ENCODE data around the gene TNFRSF8.

The TNFRSF8 gene

DNA sequence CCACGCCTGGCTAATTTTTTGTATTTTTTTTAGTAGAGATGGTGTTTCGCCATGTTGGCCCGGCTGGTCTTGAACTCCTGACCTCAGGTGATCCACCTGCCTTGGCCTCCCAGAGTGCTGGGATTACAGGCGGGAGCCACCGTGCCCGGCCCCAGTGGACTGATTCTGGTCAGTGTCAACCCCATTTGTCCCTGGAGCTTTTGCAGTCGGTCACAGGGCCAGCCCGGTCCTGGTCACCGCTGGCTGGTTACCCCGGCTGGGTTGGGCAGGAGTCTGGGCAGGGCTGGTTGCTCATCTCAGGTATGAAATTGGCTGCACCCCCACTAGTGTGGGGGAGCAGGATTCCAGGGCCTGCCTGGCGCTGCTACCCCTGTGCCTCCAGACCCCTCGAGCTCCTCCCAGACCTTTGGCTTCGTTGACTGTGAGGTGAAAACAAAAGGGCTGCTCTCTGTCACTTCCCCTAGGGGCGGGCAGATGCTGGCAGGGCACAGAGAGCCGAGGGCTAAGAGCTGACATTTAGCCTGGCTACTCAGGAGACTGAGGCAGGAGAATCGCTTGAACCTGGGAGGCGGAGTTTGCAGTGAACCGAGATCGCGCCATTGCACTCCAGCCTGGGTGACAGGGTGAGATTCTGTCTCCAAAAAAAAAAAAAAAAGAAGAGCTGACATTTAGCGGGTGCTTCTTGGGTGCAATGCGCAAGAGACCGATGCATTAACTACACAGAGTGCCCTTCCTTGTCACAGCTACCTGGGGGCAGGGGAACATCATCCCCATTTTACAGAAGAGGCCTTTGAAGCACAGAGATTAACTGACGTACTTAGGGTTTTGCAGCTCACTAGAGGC lies 114.3 kb downstream of the TNFRSF8 start:
- no peak for DNase-seq

- DNase-seq: peak; percentile 85
These were observed 114.9 kb downstream of the TNFRSF8 start for GRCh38 chr1:12177999-12178441.

DNA sequence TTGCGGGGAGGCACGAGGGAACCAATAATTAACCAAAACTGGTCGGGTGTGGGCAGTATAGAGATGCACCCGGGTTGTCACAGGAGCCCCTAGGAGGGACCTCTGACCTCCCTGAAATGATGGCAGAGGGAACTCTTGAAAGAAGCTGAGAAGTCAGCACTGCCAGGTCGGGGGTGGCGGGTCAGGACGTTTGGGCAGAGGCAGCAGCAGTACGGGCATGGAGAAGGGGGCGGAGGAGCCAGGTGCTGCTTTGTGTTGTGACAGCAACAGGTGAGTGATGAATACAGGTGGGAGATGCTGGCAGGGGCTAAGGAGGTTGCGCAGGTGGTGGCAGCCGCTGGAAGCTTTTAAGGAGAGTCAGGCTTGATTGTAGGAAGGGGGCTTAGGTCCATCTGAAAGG lies 115.4 kb downstream of the TNFRSF8 start:
- DNase-seq: no peak

DNA sequence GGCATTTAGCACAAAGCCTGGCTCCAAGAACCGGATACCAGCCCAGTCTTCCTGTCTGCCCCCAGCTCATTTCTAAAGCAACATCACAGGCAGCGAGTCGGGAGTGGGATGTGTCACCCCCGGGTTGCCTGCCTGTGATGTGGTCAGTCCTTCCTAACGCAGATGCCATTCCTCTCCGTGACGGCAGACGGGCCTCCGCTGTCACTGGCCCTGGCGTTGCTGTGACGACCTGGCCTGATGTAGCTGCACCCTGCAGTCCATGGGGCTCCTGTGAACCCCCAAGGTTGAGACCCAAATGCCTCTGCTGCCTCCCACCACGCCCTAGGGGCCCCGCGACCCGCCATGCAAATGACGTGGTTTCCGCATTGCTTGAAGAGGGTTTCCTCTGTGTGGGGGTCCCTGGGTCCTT lies 116.0 kb downstream of the TNFRSF8 start:
- DNase-seq: peak; percentile 69

DNA sequence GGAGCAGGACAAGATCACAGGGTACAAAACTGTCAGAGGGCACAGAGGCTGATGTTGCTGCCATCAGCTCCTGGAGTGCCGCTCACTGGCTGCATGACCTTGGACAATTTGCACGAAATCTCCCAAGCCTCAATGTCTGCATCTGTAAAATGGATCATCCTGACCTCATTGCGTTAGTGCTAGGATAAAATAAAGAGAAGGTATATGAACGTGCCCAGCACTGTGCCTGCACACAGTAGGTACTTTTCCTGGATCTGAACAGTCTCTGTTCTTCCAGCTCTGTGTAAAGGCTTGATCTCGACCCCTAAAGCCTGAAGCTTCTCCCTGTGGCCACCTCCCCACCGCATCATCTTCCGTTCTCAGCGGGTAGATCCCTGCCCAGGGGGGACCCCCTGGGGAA lies 116.6 kb downstream of the TNFRSF8 start:
- DNase-seq: no peak

DNA sequence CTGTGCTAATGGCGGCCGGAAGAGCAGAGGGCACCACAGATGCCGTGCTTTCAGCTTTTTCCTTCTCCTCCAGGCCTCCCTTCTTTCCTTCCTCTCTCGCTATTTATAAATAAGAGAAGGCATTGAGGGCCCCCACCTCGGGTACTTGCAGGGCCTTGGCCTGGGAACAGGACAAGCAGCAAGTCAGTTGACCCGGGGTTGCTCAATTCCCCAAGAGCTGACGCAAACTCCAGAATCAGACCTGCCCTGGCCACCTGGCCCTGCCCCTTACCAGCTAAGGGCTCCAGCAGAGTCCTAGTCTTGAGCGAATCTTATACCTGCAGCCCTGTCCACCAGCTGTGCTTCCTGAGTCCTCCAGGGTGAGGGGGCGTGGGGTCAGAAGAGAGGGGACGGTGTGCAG lies 117.2 kb downstream of the TNFRSF8 start:
- DNase-seq: no peak

- DNase-seq: no peak
These were observed 117.8 kb downstream of the TNFRSF8 start for GRCh38 chr1:12180903-12181302.

- no peak for DNase-seq
These were observed 118.5 kb downstream of the TNFRSF8 start for GRCh38 chr1:12181568-12181967.

- no peak for DNase-seq
These were observed 119.4 kb downstream of the TNFRSF8 start for GRCh38 chr1:12182410-12182984.

GRCh38 chr1:12183095-12183794 lies 120.1 kb downstream of the TNFRSF8 start:
- no peak for DNase-seq

GRCh38 chr1:12184008-12184681 lies 121.0 kb downstream of the TNFRSF8 start:
- DNase-seq: peak; percentile 79

GRCh38 chr1:12185036-12185917 lies 122.2 kb downstream of the TNFRSF8 start:
- DNase-seq: no peak

- no peak for DNase-seq
These were observed 123.0 kb downstream of the TNFRSF8 start for GRCh38 chr1:12185918-12186678.

- no peak for DNase-seq
These were observed 123.5 kb downstream of the TNFRSF8 start for GRCh38 chr1:12186679-12186985.

DNA sequence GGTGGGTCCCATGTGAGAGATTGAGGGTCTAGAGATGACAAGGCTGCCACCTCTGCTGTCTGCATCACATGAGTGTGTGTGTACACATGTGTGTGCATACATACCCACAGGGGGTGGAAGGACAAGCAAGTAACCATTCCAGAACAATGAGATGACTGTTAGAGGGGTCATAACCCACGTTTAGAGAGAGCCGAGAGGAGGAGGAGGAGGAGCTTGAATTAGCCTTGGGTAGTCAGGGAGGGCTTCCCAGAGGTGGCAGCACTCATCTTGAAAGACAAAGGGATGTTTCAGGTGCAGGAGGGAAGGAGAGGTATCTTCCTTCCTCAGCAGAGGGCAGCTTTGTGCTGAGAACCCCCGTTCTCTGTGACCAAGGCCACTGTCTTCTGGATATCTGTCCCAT lies 125.0 kb downstream of the TNFRSF8 start:
- DNase-seq: no peak

GRCh38 chr1:12188657-12189327 lies 125.7 kb downstream of the TNFRSF8 start:
- DNase-seq: no peak

- no peak for DNase-seq
These were observed 126.2 kb downstream of the TNFRSF8 start for GRCh38 chr1:12189328-12189682.

DNA sequence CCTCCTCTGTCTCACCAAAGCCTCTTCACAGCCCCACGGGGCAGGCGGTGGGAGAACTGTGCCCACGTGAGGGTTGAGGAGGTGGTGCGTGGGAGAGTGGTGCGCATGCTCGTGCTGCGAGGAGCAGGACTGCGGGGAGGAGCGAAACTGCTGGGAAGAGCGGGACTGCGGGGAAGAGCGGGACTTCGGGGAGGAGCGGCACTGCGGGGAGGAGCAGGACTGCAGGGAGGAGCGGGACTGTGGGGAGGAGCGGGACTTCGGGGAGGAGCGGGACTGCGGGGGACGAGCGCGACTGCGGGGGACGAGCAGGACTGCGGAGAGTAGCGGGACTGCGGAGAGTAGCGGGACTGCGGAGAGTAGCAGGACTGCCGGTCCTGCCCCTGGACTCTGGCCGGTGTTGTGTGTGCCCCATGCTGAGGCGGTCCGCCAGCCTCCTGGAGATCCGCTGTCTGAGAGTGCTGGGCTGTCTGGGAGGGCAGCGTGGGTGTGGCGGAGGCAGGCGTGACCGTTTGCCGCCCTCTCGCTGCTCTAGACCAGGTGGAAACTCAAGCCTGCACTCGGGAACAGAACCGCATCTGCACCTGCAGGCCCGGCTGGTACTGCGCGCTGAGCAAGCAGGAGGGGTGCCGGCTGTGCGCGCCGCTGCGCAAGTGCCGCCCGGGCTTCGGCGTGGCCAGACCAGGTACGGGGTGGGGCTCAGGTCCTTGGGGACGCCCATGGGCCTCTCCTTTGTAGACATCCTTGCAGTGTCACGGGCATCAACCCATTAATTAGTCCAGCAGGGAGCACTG lies 128.3 kb downstream of the TNFRSF8 start:
- no peak for DNase-seq

Measured in fibroblast of skin of right quadriceps (primary cell).